ENCODE results near the gene SMTN.

DNA sequence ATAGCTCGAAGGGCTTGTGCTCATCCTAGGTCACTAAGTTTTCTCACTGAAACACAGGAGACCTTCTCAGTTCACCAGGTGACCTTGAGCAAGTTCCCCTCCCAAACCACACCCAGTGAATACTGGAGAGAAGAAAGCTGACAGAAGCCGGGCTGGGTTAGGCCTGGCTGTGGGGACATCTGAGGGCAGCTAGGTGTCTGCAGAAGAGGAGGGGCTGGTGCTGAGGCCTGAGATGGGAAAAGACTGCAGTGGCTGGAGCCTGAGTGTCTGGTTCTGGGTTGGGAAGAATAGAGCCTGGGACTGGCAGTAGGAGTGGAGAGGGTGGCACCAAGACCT is 41.0 kb downstream of the SMTN start:
- TF ChIP-seq, protein P1, sequence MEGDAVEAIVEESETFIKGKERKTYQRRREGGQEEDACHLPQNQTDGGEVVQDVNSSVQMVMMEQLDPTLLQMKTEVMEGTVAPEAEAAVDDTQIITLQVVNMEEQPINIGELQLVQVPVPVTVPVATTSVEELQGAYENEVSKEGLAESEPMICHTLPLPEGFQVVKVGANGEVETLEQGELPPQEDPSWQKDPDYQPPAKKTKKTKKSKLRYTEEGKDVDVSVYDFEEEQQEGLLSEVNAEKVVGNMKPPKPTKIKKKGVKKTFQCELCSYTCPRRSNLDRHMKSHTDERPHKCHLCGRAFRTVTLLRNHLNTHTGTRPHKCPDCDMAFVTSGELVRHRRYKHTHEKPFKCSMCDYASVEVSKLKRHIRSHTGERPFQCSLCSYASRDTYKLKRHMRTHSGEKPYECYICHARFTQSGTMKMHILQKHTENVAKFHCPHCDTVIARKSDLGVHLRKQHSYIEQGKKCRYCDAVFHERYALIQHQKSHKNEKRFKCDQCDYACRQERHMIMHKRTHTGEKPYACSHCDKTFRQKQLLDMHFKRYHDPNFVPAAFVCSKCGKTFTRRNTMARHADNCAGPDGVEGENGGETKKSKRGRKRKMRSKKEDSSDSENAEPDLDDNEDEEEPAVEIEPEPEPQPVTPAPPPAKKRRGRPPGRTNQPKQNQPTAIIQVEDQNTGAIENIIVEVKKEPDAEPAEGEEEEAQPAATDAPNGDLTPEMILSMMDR (IDR thresholded peaks at IDR 0.05): no peak
- TF ChIP-seq EP300 (IDR thresholded peaks at IDR 0.05): no peak
